HepG2 (cell line): ENCODE measurements around the gene FAM236A. TPM values are rescaled to one million over a fixed set of nuclear protein-coding genes. Genes with fewer than 3 reads are reported as not detected.
"Not testable (repeated sequence)": the region's sequence is repeated elsewhere in the genome, so short reads cannot be mapped to it uniquely, and the experiment has no call there.

Source experiments
- ATAC-seq: fragments of 200-7000 bp; cut with Tn5 transposase; 3 replicates; pipeline ENCODE4 v1.9.1; 2020; ENCODE audit warnings: mild to moderate bottlenecking, moderate library complexity
- BruUV-seq: library from RNA; stranded (reverse); fragments of 400-500 nt; replicated peaks from 2 replicates; lab custom pipeline; 2021; lab: Mats Ljungman, UMichigan
- CTCF ChIA-PET: fragments of 300-600 bp; formaldehyde crosslinking; extraction: SDS; loops from one replicate; lab custom pipeline; 2021; ENCODE audit warnings: low total read pairs, inconsistent platforms, low intra/inter-chr PET ratio; lab: Yijun Ruan, JAX
- POLR2A ChIA-PET: fragments of 350-600 bp; sonication (Branson Sonifier 250); formaldehyde crosslinking; loops from one replicate; lab custom pipeline; 2020; ENCODE audit warnings: antibody characterized with exemption, inconsistent platforms; lab: Yijun Ruan, JAX
- DNase-seq: peaks from one replicate; pipeline ENCODE4 v3.0.0-alpha.2; 2015; ENCODE audit warnings: low spot score
- FAIRE-seq: peaks from 3 replicates; lab custom pipeline; 2011; peaks lifted over from hg19 to GRCh38; lab: Jason Lieb, UNC
- H2AFZ ChIP-seq: one replicate; pipeline ENCODE4 v1.6.1; 2011; ENCODE audit warnings: low read length, inconsistent platforms
- H3K27ac ChIP-seq: fragments of 300-600 bp; 3 replicates; pipeline ENCODE4 v1.8.0; 2011; ENCODE audit warnings: mixed run types, mild to moderate bottlenecking, mixed read lengths, low read length, inconsistent platforms; ENCODE audit not compliant: insufficient read depth; ENCODE audit errors: extremely low read length
- H3K27me3 ChIP-seq, 2 experiments: fragments of 200-600 bp in 1 of 2; 2 replicates in 1 of 2; 3 replicates in 1 of 2; pipeline versions ENCODE4 v1.6.0 to v1.8.0; 2011; ENCODE audit warnings: low read length in 2 of 2, mild to moderate bottlenecking in 2 of 2, moderate library complexity in 2 of 2, inconsistent platforms in 1 of 2; ENCODE audit not compliant: insufficient read depth in 2 of 2, control insufficient read depth in 1 of 2
- H3K36me3 ChIP-seq, 2 experiments: fragments of 200-600 bp in 1 of 2; replicated peaks in 1 of 2; 2 replicates in 1 of 2; 3 replicates in 1 of 2; pipeline versions ENCODE4 v1.5.1 to v1.8.0; 2011; ENCODE audit warnings: low read length in 2 of 2, inconsistent platforms in 1 of 2; ENCODE audit not compliant: insufficient read depth in 2 of 2, control insufficient read depth in 1 of 2
- H3K4me1 ChIP-seq: 2 replicates; pipeline ENCODE4 v1.5.1; 2012; ENCODE audit warnings: low read length, inconsistent platforms; ENCODE audit not compliant: insufficient read depth
- H3K4me2 ChIP-seq: 2 replicates; pipeline ENCODE4 v1.6.0; 2011; ENCODE audit warnings: low read depth, low read length, inconsistent platforms
- H3K4me3 ChIP-seq, 3 experiments: fragments of 200-600 bp in 1 of 3; sonication (generic), shearing (Covaris generic) in 1 of 3; replicated peaks in 1 of 3; 2 replicates each; pipeline ENCODE4 v1.5.1; 2011 to 2016; ENCODE audit warnings: low read length in 3 of 3, inconsistent platforms in 2 of 3, low read depth in 2 of 3, mild to moderate bottlenecking in 2 of 3, control low read depth in 1 of 3, mixed read lengths in 1 of 3; ENCODE audit not compliant: insufficient read depth in 1 of 3
- H3K79me2 ChIP-seq: one replicate; pipeline ENCODE4 v1.6.1; 2011; ENCODE audit warnings: low read length, inconsistent platforms; ENCODE audit not compliant: insufficient read depth
- H3K9ac ChIP-seq: 2 replicates; pipeline ENCODE4 v1.6.0; 2011; ENCODE audit warnings: mild to moderate bottlenecking, low read depth, low read length, inconsistent platforms; ENCODE audit not compliant: insufficient read depth
- H3K9me3 ChIP-seq: 2 replicates; pipeline ENCODE4 v1.5.1; 2012; ENCODE audit warnings: mild to moderate bottlenecking, low read length
- H4K20me1 ChIP-seq: 2 replicates; pipeline ENCODE4 v1.6.0; 2011; ENCODE audit warnings: inconsistent platforms, mild to moderate bottlenecking, low read length, moderate library complexity; ENCODE audit not compliant: insufficient read depth
- WGBS: methylation state at CpG from one replicate; pipeline ENCODE4 v1.1.6; 2017; ENCODE audit warnings: low lambda C conversion rate; 5-methylcytosine and 5-hydroxymethylcytosine counted together
- in situ Hi-C: cut with HindIII; loops from 2 replicates; pipeline ENCODE4 v1.10.0; 2017; ENCODE audit warnings: low pct_unique_long_range_greater_than_20kb; ENCODE audit not compliant: extremely low pct_ligation_motif_present
- intact Hi-C: fragments of 100-400 bp; cut with micrococcal nuclease; formaldehyde crosslinking; loops from one replicate; pipeline ENCODE4 v1.10.0; 2022; ENCODE audit not compliant: unreplicated experiment
- polyA plus RNA-seq, 8 experiments: library from polyadenylated mRNA; depleted of rRNA in 3 of 8; stranded (reverse) in 7 of 8; unstranded in 1 of 8; fragments of >200 nt; fragmentation: Illumina TruSeq in 4 of 8; extraction: Trizol in 4 of 8; gene quantifications; 2 replicates each; pipeline versions ENCODE4 v1.2.1 to v1.2.3, GENCODE V29; 2011 to 2016; ENCODE audit warnings: low read depth in 4 of 8, missing spikeins in 1 of 8, mixed read lengths in 1 of 8; ENCODE audit not compliant: insufficient read depth in 1 of 8
- total RNA-seq, 5 experiments: library from RNA; depleted of rRNA; stranded (reverse); fragments of >200 nt; fragmentation: Illumina TruSeq; extraction: Trizol; gene quantifications; 2 replicates each; pipeline ENCODE4 v1.2.3, GENCODE V29; 2016; ENCODE audit warnings: low read depth in 1 of 5

Gene FAM236A
- total and polyA plus RNA-seq, 2 of the 13 experiments (the other 11 are each of a cell fraction or from before 2014, with no cell fraction given) = not detected

DNA sequence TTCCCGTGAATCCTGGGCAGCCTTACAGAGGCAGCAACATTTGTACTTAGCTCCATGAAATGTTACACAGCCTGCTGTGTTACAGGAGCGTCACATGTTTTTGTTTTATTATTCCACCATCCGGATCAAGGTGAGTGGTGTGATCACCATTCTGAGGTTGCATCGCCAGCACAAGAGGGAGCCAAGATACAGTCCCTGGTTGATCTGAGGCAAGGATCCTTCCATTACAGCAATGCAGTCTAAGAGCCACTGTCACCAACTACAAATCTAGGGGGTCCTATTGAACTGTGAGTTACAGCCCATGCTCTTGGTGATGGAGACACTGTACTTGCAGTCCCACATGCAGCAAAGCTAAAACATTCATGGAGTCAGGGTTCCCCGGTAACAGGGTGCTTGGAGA lies 21.9 kb upstream of the FAM236A start:
- in situ Hi-C loops, ATAC-seq, H3K27me3 ChIP-seq, intact Hi-C loops, POLR2A ChIA-PET, H4K20me1 ChIP-seq, H3K4me3 ChIP-seq, H3K9ac ChIP-seq, H3K79me2 ChIP-seq, H3K4me2 ChIP-seq, H3K36me3 ChIP-seq, CTCF ChIA-PET, FAIRE-seq, H2AFZ ChIP-seq, H3K9me3 ChIP-seq, DNase-seq, H3K27ac ChIP-seq, BruUV-seq, H3K4me1 ChIP-seq: not testable (repeated sequence)
- WGBS = 0% methylated on average over 1 of the region's 5 CpGs

DNA sequence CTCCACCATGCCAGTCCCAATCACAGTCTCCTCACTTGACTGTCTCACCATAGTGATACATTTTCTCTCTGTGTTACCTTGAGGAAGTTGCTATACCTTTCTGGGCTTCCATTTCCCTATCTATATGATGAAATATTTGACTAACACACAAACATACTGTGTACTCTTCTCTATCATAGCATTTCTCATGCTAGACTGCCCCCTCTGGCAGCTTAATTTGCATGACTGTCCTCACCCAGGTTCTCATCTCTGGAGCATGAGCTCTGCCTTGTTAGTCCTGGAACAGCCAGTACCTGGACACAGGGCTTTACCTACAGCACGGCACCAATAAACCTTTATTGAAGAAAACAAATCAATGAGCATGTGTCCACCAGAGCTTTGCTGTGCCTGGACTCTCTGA lies 5.7 kb upstream of the FAM236A start:
- POLR2A ChIA-PET, H3K4me3 ChIP-seq, in situ Hi-C loops: not testable (repeated sequence)

DNA sequence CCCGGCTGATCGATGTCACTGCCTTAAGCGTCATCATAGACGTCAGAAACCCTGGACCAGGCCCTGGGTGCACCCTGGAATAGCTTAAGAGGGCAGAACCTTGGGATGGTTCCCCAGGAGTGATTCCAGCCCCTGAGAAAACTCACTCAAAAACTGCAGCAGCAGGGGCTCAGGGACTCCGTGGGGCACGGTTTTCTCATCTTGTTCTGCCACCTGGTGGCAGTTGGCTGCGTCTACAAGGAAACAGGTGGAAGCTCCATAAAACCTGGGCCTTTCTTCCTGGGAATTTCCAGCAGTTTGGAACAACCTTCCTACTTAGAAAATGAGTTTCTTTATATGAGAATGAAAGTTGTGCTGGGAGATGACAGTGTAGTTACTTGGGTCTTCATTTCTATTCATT lies 1.6 kb upstream of the FAM236A start:
- H3K79me2 ChIP-seq, H3K4me3 ChIP-seq, H3K36me3 ChIP-seq, H2AFZ ChIP-seq, H3K27ac ChIP-seq, BruUV-seq, H3K9me3 ChIP-seq, H3K27me3 ChIP-seq, in situ Hi-C loops, POLR2A ChIA-PET, H4K20me1 ChIP-seq, H3K4me2 ChIP-seq, CTCF ChIA-PET, H3K9ac ChIP-seq, intact Hi-C loops, DNase-seq, H3K4me1 ChIP-seq: not testable (repeated sequence)
- peak; percentile 76 for ATAC-seq
- peak; percentile 99 for FAIRE-seq
- WGBS = no CpG with 5 or more reads among the region's 7 CpGs

More for the DNA sequence above, 5.7 kb upstream of the FAM236A start:
- BruUV-seq, H2AFZ ChIP-seq, H3K27ac ChIP-seq, H4K20me1 ChIP-seq, H3K79me2 ChIP-seq, H3K9ac ChIP-seq, CTCF ChIA-PET, H3K4me1 ChIP-seq, FAIRE-seq, intact Hi-C loops, H3K27me3 ChIP-seq, DNase-seq, H3K9me3 ChIP-seq, H3K4me2 ChIP-seq, H3K36me3 ChIP-seq: not testable (repeated sequence)
- peak; percentile 59; the same call in 2 of the 3 replicates for ATAC-seq
- no CpG with 5 or more reads among the region's 1 CpG for WGBS

DNA sequence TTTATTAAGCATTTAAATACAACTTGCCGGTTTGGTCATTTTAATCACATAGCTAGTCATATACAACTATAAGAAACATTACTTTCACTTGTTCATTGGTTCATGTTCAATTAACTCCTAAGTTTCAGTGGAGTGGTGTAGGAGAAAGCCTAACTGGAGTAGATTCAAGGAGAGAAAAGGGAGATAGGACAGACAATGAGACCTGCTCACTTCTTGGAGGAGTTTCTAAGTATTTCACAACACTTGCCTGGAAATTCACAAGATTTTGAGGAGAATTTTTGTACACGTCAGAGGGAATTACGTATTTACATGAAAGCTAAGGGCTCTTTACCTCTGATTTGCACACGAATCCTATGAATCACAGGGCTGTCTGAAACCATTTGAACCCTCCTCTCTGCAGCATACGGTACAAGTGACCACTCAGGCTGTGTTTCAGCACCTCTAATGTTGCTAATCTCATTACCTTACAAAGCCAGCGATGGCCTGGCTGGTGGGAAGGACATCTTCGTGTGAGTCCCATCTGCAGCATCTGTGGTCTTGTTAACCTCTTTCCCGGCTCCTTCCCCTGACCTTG lies 1.0 kb upstream of the FAM236A start:
- H2AFZ ChIP-seq, H3K9me3 ChIP-seq, H4K20me1 ChIP-seq, POLR2A ChIA-PET, H3K79me2 ChIP-seq, H3K27ac ChIP-seq, H3K4me3 ChIP-seq, H3K4me1 ChIP-seq, CTCF ChIA-PET, H3K27me3 ChIP-seq, DNase-seq, H3K9ac ChIP-seq, intact Hi-C loops, ATAC-seq, FAIRE-seq, H3K4me2 ChIP-seq, H3K36me3 ChIP-seq, BruUV-seq, in situ Hi-C loops: not testable (repeated sequence)
- WGBS = no CpG with 5 or more reads among the region's 8 CpGs
